Activated naive CD4-positive, alpha-beta T cell treated with anti-CD3 and anti-CD28 coated beads, Interleukin-2, amount 50 U/mL, for 72 hours (primary cell): ENCODE data around the gene TIMM8A. TPM values are rescaled to one million over a fixed set of nuclear protein-coding genes. Genes with fewer than 3 reads are reported as not detected.

Experiments
- ATAC-seq, 2 donors: fragments of 150-1000 bp; cut with Tn5 transposase; 2 replicates each; pipeline ENCODE4 v1.10.0; 2021; ENCODE audit warnings: mild to moderate bottlenecking in 2 of 2, moderate library complexity in 2 of 2
- DNase-seq, 2 donors: peaks; one replicate each; pipeline ENCODE4 v3.0.0; 2021 to 2022; ENCODE audit warnings: low spot score in 2 of 2
- H3K27ac Mint-ChIP-seq, 2 donors: one replicate each; pipeline ENCODE4 v1.8.0; 2022; ENCODE audit warnings: mild to moderate bottlenecking in 2 of 2, mixed read lengths in 2 of 2
- H3K36me3 Mint-ChIP-seq, 2 donors: one replicate each; pipeline ENCODE4 v1.8.0; 2022; ENCODE audit warnings: mixed read lengths in 2 of 2
- H3K9me3 Mint-ChIP-seq, 2 donors: one replicate each; pipeline ENCODE4 v1.8.0; 2022; ENCODE audit warnings: mixed read lengths in 2 of 2
- total RNA-seq, 2 donors: library from RNA; stranded (reverse); gene quantifications; one replicate each; pipeline ENCODE4 v1.2.3, GENCODE V29; 2022

TIMM8A gene
- total RNA-seq, result 10 to 100 TPM; 17.4 to 21.9 TPM

DNA sequence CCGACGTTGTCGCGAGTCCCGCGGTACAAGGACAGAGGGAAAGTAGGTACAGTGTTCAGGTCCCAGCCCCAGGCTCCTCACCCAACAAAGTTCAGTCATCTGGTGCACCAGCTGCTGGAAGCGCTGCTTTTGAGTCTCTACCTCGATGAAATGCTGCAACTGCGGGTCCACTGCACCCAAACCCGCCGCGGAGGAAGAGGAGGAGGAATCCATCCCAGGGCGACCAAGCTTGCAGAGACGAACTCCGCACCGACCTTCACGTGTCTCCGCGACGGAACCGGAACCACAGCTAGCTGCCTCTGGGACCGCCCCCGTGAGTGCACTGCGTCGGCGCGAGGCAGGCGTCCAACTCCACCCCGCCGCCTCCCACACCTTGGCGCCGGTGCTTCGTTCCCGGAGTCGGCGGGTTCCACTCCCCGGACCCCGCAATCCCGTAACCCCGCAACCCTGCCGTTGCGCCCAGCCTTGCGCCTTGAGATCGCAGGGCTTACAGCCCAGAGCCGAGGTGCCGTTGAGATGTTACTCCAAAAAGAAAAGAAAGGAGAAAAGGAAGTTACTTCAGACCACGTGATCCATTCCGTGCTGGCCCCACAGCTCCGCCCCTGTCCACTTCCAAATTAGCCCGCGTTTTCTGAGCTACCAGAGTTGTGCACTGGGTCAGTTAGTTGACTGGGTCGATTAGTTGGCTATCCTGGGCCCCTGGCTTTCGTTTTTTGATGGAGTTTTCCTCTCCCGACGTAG, at the start of gene TIMM8A:
TIMM8A (minus strand) TSS at position 291 of the 741 bp plus-strand sequence; CDS start at position 213, 78 bp downstream.
- peak within 1 kb of the TSS; percentile 92 to 97 for H3K27ac Mint-ChIP-seq
- peak; percentile 99 for ATAC-seq
- peaks cover 9 to 16% of the 10 kb centered on the region in 2 donors for H3K36me3 Mint-ChIP-seq
- no peaks in the 10 kb centered on the region for H3K9me3 Mint-ChIP-seq
- DNase-seq, result peak; percentile 66 to 82

DNA sequence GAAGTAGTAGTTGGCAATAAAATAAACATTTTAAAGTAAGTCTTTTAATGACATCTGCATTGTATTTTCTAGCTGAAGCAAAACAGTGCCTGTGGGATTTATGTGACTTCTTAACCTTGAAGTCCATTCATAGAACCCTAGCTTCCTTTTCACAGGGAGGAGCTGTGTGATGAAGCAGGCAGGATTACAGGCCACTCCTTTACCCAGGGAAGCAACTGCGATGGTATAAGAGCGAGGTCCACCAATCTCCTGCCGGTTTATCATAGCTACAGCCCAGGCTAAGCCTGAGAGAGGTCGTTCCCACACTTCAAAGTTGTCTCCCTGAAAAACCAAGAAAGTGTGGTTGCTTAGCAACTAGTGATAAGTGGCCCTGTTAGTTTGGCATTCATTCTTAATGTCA, 49.2 kb upstream of the TIMM8A start:
- H3K9me3 Mint-ChIP-seq, result no peaks in the 10 kb centered on the region
- peaks cover 8 to 34% of the 10 kb centered on the region in 2 donors for H3K36me3 Mint-ChIP-seq
- ATAC-seq, result no peak
- peak overlapping the region in 1 of 2 donors; percentile 29 for H3K27ac Mint-ChIP-seq
- DNase-seq, result no peak

DNA sequence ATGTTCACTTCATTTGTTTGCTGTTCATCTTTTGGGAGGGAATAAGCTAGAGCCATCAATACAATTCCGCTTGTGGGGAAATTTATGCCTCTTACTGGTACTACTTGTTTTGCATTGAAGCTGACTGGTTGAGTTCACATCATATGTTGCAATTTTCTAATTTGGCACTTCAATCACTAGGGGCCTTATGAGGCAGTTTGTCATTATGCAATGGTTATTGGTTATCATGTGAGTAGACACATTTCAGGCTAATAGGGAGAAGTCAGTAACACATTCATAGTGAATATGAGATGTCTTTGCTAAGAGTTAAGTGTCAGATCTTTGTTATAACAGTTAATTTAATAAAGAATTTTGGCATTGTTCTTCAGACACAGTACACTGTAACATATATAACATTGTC, 47.2 kb upstream of the TIMM8A start:
- no peaks in the 10 kb centered on the region for H3K9me3 Mint-ChIP-seq
- no peak overlapping the region for H3K27ac Mint-ChIP-seq
- ATAC-seq (no peak), DNase-seq (no peak)
- H3K36me3 Mint-ChIP-seq, result peaks cover 28 to 43% of the 10 kb centered on the region in 2 donors

DNA sequence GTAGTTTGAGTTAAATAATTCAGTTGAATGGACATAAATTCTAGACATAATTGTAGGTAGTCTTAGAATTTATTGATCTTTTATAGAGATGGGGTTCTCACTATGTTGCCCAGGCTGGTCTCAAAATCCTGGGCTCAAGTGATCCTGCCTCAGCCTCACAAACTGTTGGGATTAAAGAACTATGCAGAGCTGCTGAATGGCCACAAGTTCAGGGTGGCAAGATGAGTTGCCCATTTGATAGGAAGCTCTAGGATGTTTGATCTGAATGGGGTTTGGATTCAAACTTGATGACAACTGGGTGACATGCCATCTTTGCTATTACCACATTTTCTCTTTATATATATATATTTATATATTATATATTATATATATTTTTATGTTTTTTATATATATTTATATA, 45.8 kb upstream of the TIMM8A start:
- H3K27ac Mint-ChIP-seq, result no peak overlapping the region

DNA sequence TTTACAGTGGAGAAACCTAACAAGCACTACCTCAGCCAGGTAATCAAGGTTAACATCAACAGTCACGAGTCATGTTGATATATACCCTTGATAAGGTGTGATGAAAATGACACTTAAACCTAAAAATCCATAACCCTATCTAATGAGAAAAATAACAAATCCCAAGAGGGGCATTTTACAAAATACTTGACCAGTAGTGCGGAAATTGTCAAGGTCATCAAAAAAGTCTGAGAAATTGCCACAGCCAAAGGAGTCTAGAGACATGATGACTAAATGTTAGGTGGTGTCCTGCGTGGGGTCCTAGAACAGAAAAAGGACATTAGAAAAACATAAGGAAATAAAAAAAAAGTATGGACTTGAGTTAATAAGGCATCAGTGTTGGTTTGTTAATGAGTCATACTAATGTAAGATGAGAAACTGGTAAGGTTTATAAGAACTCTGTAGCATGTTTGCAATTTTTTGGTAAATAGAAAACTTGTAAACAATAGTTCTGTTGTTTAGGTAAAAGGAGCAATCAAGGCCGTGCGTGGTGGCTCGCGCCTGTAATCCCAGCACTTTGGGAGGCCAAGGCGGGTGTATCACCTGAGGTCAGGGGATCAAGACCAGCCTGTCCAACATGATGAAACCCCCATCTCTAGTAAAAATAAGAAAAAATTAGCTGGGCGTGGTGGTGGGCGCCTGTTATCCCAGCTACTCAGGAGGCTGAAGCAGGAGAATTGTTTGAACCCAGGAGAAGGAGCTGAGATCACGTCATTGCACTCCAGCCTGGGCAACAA, 45.2 kb upstream of the TIMM8A start:
- ATAC-seq (no peak), DNase-seq (no peak)
- H3K9me3 Mint-ChIP-seq, result no peaks in the 10 kb centered on the region
- peak overlapping the region; percentile 40 to 94 for H3K27ac Mint-ChIP-seq
- H3K36me3 Mint-ChIP-seq, result peaks cover 29% of the 10 kb centered on the region in 2 donors

More for the DNA sequence above, 45.8 kb upstream of the TIMM8A start:
- Mint-ChIP-seq H3K9me3 (no peaks in the 10 kb centered on the region), H3K36me3 (peaks cover 29 to 32% of the 10 kb centered on the region in 2 donors)
- ATAC-seq (no peak), DNase-seq (no peak)

DNA sequence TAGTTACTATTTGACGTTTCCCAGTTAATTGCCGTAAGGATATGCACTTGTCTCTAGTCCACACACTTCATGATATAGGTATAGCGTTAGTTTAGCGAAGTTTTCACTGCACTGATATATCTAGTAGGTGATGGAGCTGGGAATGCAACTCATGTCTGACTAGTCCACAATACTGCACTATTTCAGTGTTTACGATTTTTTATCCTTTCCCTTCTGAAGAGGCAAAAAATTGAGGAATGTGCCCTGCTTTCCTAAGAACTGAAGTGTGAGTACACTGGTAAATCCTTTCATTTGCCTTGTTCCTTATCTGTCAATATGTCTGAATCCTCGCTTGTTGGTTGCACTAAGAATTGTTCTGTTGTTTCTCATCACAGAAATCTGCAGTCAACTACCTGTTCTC, 43.3 kb upstream of the TIMM8A start:
- ATAC-seq, result no peak

GRCh38 chrX:101390664-101391525, 42.4 kb upstream of the TIMM8A start, which contains the start of gene RPL36A:
TSS of gene RPL36A (plus strand) at chrX:101391011. CDS start at chrX:101391044, 33 bp downstream.
- ATAC-seq, result peak; percentile 97 to 98
- H3K27ac Mint-ChIP-seq, result peak within 1 kb of the TSS; percentile 94 to 98
- DNase-seq, result peak; percentile 76 to 83
- peaks cover 29% of the 10 kb centered on the region in 2 donors for H3K36me3 Mint-ChIP-seq
- H3K9me3 Mint-ChIP-seq, result no peaks in the 10 kb centered on the region

More for the DNA sequence above, 43.3 kb upstream of the TIMM8A start:
- H3K27ac Mint-ChIP-seq, result peak overlapping the region; percentile 94 to 98
- H3K9me3 Mint-ChIP-seq, result no peaks in the 10 kb centered on the region
- no peak for DNase-seq
- peaks cover 29% of the 10 kb centered on the region in 2 donors for H3K36me3 Mint-ChIP-seq

- Mint-ChIP-seq H3K36me3 (peaks cover 25 to 26% of the 10 kb centered on the region in 2 donors), H3K27ac (no peak overlapping the region), H3K9me3 (no peaks in the 10 kb centered on the region)
- no peak for DNase-seq
- ATAC-seq, result no peak
Observed at GRCh38 chrX:101388604-101389003, 40.1 kb upstream of the TIMM8A start.

GRCh38 chrX:101386542-101386885, 38.0 kb upstream of the TIMM8A start:
- Mint-ChIP-seq H3K27ac (peak overlapping the region in 1 of 2 donors; percentile 25), H3K9me3 (no peaks in the 10 kb centered on the region), H3K36me3 (peaks cover 8% of the 10 kb centered on the region in 2 donors)
- ATAC-seq, result no peak
- DNase-seq, result no peak

DNA sequence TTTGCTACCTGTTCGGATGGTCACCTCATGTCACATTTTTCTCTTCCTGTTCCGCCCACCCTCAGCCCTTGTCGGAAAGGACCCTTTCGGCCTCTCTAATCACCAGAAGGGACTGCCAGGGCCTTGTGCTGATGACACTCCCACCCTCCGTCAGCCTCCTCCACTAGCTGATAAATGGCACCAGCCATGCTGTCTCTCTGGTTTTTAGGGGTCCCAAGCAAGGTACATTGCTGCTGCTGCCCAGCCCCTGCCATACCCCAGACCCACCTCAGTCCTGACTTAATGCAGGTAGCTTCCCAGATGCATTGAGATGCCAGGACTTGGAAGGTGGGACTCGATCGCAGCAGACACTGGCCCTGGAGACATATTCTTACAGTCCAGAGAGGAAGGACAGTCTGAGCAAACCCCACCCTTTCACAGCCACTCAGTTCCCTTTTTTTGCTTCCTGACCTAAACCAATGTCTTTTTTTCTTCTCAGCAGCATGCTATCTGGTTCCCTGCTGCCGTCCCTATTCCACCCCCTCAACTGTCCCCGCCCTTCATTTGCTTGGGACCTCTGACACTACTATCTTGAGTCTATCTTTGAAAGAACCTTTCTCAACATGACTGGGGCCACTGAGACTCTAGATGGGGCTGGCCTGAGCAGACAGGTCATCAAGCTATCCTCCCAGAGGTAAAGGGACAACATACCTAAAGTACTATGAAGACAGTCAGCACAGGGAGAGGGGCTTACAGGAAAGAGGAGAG, 37.4 kb upstream of the TIMM8A start, which contains the start of gene BTK:
BTK (minus strand) TSS at position 397 of the 747 bp plus-strand sequence. CDS start 10,907 bp downstream, outside the sequence.
- Mint-ChIP-seq H3K9me3 (no peaks in the 10 kb centered on the region), H3K27ac (peak within 1 kb of the TSS in 1 of 2 donors; percentile 25), H3K36me3 (peaks cover 3% of the 10 kb centered on the region in 2 donors)
- ATAC-seq (no peak), DNase-seq (no peak)

DNA sequence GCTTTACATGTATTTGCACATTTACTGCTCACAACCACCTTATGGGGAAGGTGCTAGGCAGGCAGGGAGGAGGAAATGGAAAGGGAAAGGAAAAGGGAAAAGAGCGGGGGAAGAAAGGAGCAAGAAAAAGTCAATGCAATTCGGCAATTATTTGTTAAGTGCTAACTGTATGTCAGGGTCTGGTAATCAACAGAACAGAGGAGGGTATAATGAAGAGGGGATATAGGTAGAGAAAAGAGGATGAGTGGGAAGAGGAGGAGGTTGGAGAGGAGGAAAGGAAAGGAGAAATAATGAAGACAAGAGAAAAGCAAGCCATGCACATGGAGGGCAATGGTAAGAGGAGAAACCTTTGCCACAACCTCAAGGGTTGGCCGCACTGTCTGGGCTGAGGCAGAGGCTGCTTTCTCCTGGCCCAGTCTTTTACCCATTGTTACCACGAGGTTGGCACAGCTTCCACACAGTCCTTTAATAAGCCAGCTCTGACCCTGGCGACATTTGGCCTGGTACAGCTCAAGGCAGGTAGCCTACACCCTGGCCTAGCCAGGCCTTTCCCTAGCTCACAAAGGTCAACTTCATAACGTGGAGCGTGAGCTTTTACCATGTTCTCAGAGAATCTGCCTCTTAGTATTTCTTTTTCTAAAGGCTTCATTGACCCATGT, 36.6 kb upstream of the TIMM8A start:
- H3K27ac Mint-ChIP-seq, result no peak overlapping the region
- ATAC-seq (no peak), DNase-seq (no peak)
- H3K9me3 Mint-ChIP-seq, result no peaks in the 10 kb centered on the region
- H3K36me3 Mint-ChIP-seq, result no peaks in the 10 kb centered on the region

DNA sequence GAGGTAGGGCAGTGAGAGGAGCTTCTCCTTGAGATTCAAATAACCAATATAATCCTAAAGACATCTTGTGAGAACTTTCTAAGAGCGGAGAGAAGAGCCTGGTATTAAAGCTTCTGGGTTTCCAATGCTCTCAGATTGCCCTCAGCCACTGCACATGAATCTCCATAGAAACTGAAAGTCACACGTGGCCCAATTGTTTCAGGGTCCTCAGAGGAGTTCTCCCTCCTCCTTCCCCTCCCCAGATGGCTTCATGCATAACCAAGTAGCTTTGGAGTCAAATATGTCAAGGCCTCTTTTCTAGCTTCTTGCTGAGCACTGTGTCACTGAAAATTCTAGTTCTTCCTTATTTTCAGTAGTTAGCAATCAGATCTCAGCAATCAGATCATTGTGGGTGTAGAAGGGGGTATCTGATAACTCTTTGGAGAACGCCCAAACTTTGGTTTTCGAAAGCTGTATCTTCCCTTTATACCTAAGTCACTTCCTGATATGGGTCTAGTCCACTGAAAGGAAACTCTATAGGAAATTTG, 35.2 kb upstream of the TIMM8A start:
- ATAC-seq (no peak), DNase-seq (no peak)
- Mint-ChIP-seq H3K27ac (no peak overlapping the region), H3K9me3 (no peaks in the 10 kb centered on the region), H3K36me3 (no peaks in the 10 kb centered on the region)

GRCh38 chrX:101377547-101377946, 29.0 kb upstream of the TIMM8A start:
- Mint-ChIP-seq H3K36me3 (no peaks in the 10 kb centered on the region), H3K27ac (no peak overlapping the region), H3K9me3 (no peaks in the 10 kb centered on the region)
- no peak for DNase-seq
- ATAC-seq, result no peak

GRCh38 chrX:101370888-101371504, 22.5 kb upstream of the TIMM8A start:
- Mint-ChIP-seq H3K9me3 (no peaks in the 10 kb centered on the region), H3K27ac (no peak overlapping the region), H3K36me3 (no peaks in the 10 kb centered on the region)
- ATAC-seq (no peak), DNase-seq (no peak)

- H3K27ac Mint-ChIP-seq, result no peak overlapping the region
- no peaks in the 10 kb centered on the region for H3K36me3 Mint-ChIP-seq
- DNase-seq, result no peak
- no peak for ATAC-seq
- no peaks in the 10 kb centered on the region for H3K9me3 Mint-ChIP-seq
Observed at GRCh38 chrX:101369687-101370086, 21.1 kb upstream of the TIMM8A start.
